Measurements from ENCODE around the gene ITGBL1.

Gene ITGBL1

DNA sequence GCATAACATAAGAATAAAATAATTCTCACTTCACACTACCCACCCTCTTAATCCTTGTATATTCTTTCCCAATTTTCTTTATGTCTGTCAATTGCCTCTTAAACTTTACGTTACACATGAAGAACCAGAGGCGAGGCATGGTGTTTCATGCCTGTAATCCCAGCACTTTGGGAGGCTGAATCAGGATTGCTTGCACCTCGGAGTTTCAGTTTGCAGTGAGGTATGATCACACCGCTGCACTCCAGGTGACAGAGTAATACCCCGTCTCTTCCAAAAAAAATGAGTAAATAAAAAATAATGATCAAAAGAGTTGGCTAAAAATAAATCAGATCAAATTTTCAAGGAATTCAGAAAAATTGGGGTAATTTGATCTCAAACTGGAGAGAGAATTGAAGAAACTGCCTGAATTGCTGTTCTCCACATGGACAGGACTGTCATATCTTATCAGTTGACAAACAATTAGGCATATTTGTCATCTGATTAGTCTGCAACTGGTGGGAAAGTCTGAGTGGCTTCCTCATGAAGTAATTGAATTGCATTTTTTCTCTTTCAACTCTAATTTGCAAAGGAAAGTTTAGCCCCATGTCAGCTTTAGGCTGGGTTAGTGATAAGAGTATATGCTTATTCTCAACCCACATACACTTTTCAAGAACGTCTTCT, 302.9 kb downstream of the ITGBL1 start:
- no peaks in the 10 kb centered on the region for H3K9me3 ChIP-seq (ENCODE audit: severe bottlenecking)
- TF ChIP-seq, protein P1, sequence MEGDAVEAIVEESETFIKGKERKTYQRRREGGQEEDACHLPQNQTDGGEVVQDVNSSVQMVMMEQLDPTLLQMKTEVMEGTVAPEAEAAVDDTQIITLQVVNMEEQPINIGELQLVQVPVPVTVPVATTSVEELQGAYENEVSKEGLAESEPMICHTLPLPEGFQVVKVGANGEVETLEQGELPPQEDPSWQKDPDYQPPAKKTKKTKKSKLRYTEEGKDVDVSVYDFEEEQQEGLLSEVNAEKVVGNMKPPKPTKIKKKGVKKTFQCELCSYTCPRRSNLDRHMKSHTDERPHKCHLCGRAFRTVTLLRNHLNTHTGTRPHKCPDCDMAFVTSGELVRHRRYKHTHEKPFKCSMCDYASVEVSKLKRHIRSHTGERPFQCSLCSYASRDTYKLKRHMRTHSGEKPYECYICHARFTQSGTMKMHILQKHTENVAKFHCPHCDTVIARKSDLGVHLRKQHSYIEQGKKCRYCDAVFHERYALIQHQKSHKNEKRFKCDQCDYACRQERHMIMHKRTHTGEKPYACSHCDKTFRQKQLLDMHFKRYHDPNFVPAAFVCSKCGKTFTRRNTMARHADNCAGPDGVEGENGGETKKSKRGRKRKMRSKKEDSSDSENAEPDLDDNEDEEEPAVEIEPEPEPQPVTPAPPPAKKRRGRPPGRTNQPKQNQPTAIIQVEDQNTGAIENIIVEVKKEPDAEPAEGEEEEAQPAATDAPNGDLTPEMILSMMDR (IDR thresholded peaks at IDR 0.05; ENCODE audit: low read depth, low read length): no peak
- no peaks in the 10 kb centered on the region for H3K36me3 ChIP-seq
- DNase-seq: no peak
- no peaks in the 10 kb centered on the region for H3K27me3 ChIP-seq (ENCODE audit: insufficient read depth, low read depth, severe bottlenecking)
- no peak overlapping the region for H3K4me3 ChIP-seq (ENCODE audit: low read depth, low read length)
- no peak overlapping the region for H3K27ac ChIP-seq

GRCh38 chr13:101757446-101758039, 305.1 kb downstream of the ITGBL1 start:
- no peaks in the 10 kb centered on the region for H3K36me3 ChIP-seq
- H3K4me3 ChIP-seq (ENCODE audit: low read depth, low read length): no peak overlapping the region
- H3K9me3 ChIP-seq (ENCODE audit: severe bottlenecking): no peaks in the 10 kb centered on the region
- DNase-seq: no peak
- no peaks in the 10 kb centered on the region for H3K27me3 ChIP-seq (ENCODE audit: insufficient read depth, low read depth, severe bottlenecking)
- TF ChIP-seq, protein P1 (IDR thresholded peaks at IDR 0.05; ENCODE audit: low read depth, low read length): peak; percentile 48
- no peak overlapping the region for H3K27ac ChIP-seq

- Histone ChIP-seq H3K4me3 (ENCODE audit: low read depth, low read length) (no peak overlapping the region), H3K27ac (no peak overlapping the region), H3K27me3 (ENCODE audit: insufficient read depth, low read depth, severe bottlenecking) (no peaks in the 10 kb centered on the region), H3K9me3 (ENCODE audit: severe bottlenecking) (no peaks in the 10 kb centered on the region), H3K36me3 (no peaks in the 10 kb centered on the region)
- TF ChIP-seq, protein P1 (IDR thresholded peaks at IDR 0.05; ENCODE audit: low read depth, low read length): no peak
- DNase-seq: no peak
Observed at GRCh38 chr13:101763191-101763590, 310.7 kb downstream of the ITGBL1 start.

Measured in WERI-Rb-1 (cell line).